OCI-LY3 (cell line): ENCODE measurements around the gene TUBGCP2.

ENCODE experiments used
- CTCF ChIP-seq: fragments of 200-600, 300-600 bp; sonication (generic); IDR thresholded peaks from 2 replicates; pipeline ENCODE4 v1.5.1; 2014; ENCODE audit warnings: antibody characterized with exemption, low read length, low read depth
- EZH2phosphoT487 ChIP-seq: fragments of 200-600 bp; shearing (Covaris generic); IDR thresholded peaks from 2 replicates; pipeline ENCODE4 v1.6.1; 2018; ENCODE audit warnings: antibody characterized with exemption, mixed run types, low read depth

DNA sequence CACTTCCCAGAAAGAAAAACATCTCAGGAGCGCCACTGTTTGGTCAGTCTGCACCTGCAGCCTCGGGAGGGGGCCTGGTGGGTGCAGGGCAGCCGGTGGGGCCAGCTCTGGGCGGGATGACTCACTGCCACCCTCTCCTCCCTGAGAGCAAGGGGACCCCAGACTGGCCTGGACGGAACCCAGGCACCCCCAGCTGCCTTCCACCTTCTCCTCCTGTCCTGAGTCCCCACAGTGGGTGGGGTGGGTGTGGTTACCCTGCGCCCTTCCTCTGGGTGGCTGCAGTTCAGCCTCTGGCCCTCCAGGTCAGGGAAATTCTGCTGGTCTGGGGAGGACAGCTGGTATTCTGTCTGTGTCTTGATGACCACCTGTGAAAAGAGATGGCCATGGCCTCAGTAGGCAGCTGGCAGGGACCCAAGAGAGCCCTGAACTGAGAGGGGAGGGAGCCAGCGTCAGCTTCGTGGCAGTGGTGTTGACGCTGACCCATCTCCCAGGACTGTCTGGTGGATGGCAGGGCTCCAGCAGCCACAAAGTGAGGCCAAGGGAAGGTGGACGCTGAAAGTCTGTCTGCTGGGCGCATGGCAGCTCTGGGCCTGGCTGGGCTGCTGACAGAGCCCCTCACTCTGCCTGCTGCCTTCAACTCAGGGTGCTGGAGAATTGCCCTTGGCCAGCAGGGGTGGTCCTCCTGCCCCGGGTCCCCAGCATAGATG lies 19.1 kb upstream of the TUBGCP2 start:
- no peak for TF ChIP-seq CTCF
- no peak for TF ChIP-seq EZH2phosphoT487
